Activated T-cell treated with anti-CD3 and anti-CD28 coated beads for 4 hours (primary cell): Measurements from ENCODE around the gene ELP1.

Experiments
- DNase-seq: peaks from one replicate; pipeline ENCODE4 v3.0.0-alpha.2; 2020

The ELP1 gene

DNA sequence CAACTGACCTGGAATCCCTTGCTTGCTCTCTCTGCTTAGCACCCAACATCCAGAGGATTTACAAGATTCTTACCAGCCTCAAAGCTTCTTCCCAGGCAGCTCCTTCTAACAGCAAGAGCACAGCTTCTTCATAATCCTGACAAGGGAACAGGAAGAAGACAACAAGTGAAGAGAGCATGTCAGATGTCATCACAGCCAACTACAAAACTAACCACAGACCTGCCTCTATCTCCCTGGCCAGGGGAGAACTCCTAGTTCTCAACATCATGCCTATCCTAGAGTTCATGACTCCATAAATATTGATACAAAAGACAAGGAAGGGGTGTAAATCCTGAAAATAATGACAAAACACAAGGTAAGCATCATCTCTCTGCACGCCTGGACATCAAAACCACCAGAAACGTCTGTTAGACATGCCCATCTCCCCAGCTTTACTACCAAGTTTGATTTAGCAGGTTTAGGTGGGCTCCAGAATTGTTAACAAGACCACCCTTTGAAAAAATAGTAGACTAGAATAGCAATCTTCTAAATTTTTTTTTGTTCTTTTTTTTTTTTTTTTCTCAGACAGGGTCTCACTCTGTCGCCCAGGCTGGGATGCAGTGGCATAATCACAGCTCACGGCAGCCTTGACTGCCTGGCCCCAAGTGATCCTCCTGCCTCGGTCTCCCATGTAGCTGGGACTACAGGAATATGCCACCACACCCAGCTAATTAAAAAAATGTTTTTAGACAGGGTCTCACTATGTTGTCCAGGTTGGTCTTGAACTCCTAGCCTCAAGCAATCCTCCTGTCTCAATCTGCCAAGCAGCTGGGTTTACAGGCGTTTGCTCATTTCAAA lies 51.7 kb downstream of the ELP1 start:
- no peak for DNase-seq

DNA sequence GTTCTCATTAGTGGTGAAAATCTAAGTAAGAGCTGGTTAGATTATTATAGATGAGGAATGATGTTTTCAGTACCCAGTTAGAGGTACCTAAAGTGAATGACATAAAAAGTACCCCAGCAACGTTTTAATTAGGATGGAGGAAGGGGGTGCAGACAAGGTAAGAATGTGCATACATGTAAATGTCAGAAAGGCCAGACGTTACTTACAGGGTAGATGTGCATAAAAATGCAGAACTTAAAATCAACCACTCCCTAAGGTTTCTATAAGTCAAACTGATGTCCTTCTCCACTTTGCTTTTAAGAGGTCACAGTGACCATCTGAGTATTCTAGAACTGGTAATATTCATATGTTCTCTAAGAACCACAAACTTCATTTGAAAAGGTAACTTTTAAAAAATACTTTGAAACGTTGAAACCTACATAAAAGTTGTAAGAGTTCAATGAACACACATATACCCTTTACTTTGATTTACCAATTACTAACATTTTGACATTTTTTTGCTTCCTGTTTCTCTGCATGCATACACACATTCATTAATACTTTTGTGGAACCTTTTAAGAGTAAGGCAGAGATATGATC lies 53.1 kb downstream of the ELP1 start:
- DNase-seq, result no peak

GRCh38 chr9:108877524-108877923 lies 56.4 kb downstream of the ELP1 start:
- no peak for DNase-seq

GRCh38 chr9:108876425-108876824 lies 57.5 kb downstream of the ELP1 start:
- no peak for DNase-seq

GRCh38 chr9:108874058-108874788 lies 59.7 kb downstream of the ELP1 start:
- DNase-seq, result no peak

DNA sequence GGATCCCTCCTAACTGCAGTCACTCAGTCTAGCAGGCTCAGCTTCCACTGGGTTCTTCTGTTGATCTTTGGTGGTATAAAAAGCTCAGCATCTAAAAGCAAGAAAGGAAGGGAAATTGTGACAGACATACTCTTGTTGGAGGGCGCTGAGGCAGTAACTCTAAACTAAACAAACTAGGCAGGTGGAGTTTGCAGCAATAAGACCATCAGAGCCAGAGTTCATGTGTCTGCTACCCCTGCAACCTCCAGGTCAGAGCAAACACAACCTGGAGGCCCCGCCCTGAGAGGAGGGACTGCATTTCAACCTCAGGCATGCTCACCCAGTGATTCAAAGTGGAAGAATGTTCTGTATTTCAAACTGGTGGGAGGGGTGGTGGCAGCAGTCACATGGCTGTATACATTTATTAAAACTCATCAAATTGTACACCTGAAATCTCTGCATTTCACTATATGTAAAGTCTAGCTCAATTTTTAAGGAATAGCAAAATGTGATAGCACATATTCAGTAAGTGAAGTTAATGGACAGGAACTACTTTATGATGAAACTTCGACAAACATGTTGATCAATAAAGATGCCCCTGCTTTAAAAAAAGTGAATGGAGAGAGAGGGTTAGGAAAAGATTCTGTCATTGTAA lies 64.7 kb downstream of the ELP1 start:
- DNase-seq, result no peak

- DNase-seq, result no peak
These were observed 66.1 kb downstream of the ELP1 start for GRCh38 chr9:108867829-108868228.

DNA sequence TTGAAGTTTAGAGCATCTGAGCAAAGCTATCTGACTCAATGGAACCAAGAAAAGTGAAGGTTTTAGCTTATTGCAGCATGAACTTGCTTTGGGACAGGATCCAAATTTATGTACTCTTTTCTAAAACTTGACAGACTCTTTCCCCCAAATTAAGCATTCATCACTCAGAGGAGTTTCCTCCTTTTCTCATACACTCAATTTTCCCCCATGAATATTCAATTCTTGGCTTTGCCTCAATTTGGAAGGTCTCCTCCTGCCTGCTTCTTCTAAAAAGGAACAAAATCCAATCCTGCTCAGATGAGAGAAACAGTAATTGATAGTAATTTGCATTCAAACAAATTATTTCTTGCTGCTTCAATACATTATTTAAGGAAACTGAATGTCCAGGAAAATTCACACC lies 66.8 kb downstream of the ELP1 start:
- DNase-seq, result no peak

GRCh38 chr9:108866001-108866420 lies 67.9 kb downstream of the ELP1 start:
- no peak for DNase-seq

- no peak for DNase-seq
These were observed 68.9 kb downstream of the ELP1 start for GRCh38 chr9:108865037-108865436.

DNA sequence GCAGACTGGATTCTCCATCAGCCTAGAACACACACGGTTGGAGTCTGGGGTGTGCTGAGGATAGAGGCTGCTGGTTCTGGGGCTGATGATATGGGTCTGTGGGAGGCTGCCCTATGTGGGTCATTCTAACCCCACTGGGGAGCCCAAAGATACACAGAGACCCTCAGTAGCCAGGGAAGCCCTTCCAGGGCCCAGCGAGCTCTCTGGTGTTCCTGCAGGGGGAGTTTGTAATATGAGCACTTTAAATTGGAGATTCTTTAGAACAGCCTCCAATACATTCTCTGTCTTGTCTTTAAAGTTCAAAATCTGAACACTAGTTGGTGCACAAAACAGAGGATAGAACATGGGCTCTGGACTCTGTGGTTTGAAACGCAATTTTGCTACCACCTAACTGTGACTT lies 69.5 kb downstream of the ELP1 start:
- DNase-seq, result no peak

DNA sequence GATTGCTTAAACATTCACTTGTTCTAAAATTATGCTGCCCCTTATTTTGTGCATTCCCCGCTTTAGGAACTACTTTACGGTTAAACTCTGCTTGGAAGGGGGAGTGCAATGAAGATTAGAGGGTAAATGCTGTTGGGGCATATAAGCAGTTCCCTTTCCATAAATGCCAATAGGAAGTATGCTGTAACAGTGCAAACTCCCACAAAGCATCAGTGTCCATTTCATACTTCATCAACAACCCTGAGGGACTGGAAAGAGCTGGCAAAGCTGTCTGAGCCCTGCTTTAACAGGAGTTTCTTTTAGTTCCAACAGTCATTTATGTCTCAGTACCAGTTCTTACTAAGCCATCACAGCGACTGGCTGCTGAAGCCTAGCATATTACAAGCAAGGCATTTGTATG lies 70.0 kb downstream of the ELP1 start:
- DNase-seq, result no peak

GRCh38 chr9:108861997-108862396 lies 71.9 kb downstream of the ELP1 start, which contains the start of gene ACTL7A:
Gene ACTL7A, plus strand, starts transcription at chr9:108862266. Its CDS starts 57 bp downstream, at chr9:108862323.
- no peak for DNase-seq

DNA sequence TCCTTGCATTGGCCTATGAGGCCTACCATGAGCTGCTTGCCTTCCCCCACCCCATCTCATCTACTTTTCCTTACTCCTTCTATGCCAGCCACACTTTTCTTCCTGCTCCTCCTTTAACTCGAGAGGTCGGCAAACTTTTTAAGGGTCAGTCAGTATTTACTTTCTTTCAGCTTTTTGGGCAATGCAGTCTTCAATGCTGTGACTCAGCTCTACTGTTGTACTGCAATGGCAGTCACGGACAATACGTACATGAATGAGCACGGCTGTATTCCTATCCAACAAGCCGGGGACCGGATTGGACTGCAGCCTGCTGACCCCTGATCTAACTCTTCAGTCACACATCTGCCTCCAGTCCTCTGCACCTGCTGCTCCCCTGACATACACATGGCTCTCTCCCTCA lies 72.5 kb downstream of the ELP1 start:
- DNase-seq, result no peak

- no peak for DNase-seq
These were observed 73.2 kb downstream of the ELP1 start for GRCh38 chr9:108860764-108861163.

DNA sequence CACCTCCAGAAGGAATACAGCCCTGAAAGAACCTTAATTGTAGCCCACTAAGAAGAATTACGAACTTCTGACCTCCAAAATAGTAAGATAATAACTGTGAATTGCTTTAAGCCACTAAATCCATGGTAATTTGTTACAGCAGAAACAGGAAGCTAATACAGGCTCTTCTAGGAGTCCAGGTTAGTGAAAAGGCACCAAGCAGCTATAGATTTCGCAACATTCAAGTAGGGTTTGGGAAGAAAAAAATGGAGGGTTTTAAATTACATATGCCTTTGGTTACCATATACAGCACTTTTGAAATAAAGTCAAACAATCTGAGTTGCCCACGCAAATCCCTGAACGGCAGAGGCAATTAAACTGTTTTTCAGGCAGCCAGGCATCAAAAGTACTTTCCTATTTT lies 73.6 kb downstream of the ELP1 start:
- DNase-seq, result no peak

- no peak for DNase-seq
These were observed 74.3 kb downstream of the ELP1 start for GRCh38 chr9:108859459-108860114.

DNA sequence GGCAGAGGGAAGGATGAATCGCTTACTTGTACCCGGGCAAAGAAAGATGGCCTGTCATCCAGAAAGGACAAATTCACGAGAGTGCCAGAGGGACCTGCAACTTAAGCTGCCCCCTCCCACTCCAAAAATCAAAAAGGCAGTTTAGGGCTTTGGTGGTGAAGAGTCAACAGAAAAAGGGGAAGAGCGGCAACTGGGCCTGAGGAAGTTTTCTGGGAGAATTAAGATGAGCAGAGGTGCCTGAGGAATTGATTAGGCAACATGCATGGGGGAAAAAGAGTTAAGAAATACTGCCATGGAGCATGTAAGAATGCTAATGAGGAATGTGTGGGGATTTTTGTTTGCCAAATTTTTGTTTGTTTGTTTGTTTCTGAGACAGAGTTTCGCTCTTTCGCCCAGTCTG lies 76.4 kb downstream of the ELP1 start:
- no peak for DNase-seq

DNA sequence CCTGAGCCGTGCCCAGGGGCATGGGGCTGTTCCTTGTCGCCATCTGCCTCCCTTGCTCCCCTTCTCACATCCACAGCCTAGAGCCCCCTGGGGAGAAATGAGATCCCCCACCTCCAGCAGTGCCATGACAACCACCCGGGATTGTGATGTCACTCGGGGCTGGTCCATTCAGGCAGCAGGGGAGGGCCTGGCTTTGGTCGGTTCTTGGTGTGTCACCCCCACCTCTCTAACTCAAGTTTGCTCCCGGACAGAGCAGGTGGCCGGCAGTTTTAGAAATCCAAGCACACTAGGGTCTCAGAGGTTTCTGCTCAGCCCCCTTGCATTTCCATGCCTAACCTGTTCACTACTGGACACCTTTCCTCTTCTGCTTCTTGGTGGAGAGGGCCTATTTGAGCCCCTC lies 78.0 kb downstream of the ELP1 start, which contains the start of gene ACTL7B:
ACTL7B (minus strand) TSS at position 99 of the 400 bp plus-strand sequence; CDS start at position 43, 56 bp downstream.
- DNase-seq, result no peak

DNA sequence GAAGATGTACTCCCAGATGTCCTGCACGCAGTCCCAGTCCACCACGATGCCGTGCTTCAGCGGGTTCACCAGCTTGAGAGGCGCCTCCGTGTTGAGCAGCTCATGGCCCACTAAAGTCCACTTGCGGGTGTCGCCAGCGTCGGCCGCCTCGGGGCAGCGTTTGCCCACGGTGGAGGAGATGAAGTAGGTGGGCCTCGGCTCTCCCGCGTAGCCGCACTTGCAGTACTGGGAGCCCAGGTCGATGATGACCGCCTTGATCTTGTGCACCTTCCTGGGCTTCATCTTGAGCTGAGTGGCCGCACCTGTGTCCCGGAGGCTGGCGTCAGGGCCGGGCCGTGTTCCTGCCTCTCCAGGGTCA lies 78.4 kb downstream of the ELP1 start:
- DNase-seq, result no peak

GRCh38 chr9:108854641-108855528 lies 79.0 kb downstream of the ELP1 start:
- DNase-seq, result no peak

DNA sequence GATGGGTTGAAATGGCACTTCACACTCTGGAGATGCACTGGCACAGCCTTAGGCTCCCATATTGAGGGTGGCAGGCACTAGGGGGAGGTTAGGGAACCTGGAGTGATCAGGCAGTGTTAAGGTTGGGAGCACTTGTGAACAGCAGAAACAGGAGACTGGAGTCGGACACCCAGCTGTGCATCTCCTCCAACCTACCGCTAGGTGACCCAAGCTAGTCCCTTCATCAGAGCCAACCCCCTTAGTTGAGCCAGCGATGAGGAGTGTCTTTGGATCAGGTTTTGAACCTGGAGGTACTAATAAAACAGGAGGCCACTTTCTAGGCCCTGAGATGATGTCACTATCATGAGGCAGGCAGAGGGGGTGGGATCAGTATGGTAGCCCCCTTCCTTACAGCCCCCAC lies 79.8 kb downstream of the ELP1 start:
- DNase-seq, result no peak
